Left lung (tissue), 10 donors: ENCODE results near the gene TMEM203. TPM values are rescaled to one million over a fixed set of nuclear protein-coding genes. Genes with fewer than 3 reads are reported as not detected.

Experiments used
- ATAC-seq: fragments of 200-7000 bp; cut with Tn5 transposase; one replicate; pipeline ENCODE4 v1.9.1; 2020; ENCODE audit warnings: moderate library complexity
- DNase-seq, 4 donors: peaks; one replicate each; pipeline ENCODE4 v3.0.0-alpha.2; 2013 to 2020
- H3K27ac ChIP-seq, 2 donors: fragments of 200-600 bp; sonication (generic) in 1 of 2; one replicate each; pipeline versions ENCODE4 v1.5.0 to v1.8.0; 2020 to 2021
- H3K27me3 ChIP-seq, 2 donors: fragments of 200-600 bp; sonication (generic) in 1 of 2; one replicate each; pipeline versions ENCODE4 v1.5.0 to v1.8.0; 2020 to 2021
- H3K36me3 ChIP-seq, 2 donors: fragments of 200-600 bp; sonication (generic) in 1 of 2; one replicate each; pipeline versions ENCODE4 v1.5.0 to v1.8.0; 2020 to 2021
- H3K4me1 ChIP-seq, 2 donors: fragments of 200-600 bp; one replicate each; pipeline ENCODE4 v1.8.0; 2021
- H3K4me3 ChIP-seq, 2 donors: fragments of 200-600 bp; sonication (generic) in 1 of 2; one replicate each; pipeline versions ENCODE4 v1.5.0 to v1.8.0; 2020 to 2021; ENCODE audit warnings: mild to moderate bottlenecking in 1 of 2
- H3K9me3 ChIP-seq, 2 donors: fragments of 200-600 bp; sonication (generic) in 1 of 2; one replicate each; pipeline versions ENCODE4 v1.5.0 to v1.8.0; 2020 to 2021
- intact Hi-C, 2 donors: fragments of 100-400 bp; cut with DNase I; formaldehyde crosslinking; loops; one replicate each; pipeline versions ENCODE4 v1.11.2 to v1.14.2; 2022
- polyA plus RNA-seq, 6 donors: library from polyadenylated mRNA; unstranded; fragments of 120-200 nt; gene quantifications; one replicate each; pipeline ENCODE4 v1.2.1, GENCODE V29; 2013; ENCODE audit not compliant: insufficient read length in 6 of 6
- total RNA-seq, 2 donors: library from RNA; stranded (reverse); fragmentation: NEBNext Ultra II Directional; extraction: Animal tissue kit (Norgen Biotek cat#: 25700); gene quantifications; one replicate each; pipeline ENCODE4 v1.2.1, GENCODE V29; 2021
- TF ChIP-seq, protein P1 (sequence below), 2 donors: fragments of 200-600 bp; sonication (generic) in 1 of 2; IDR thresholded peaks; one replicate each; pipeline versions ENCODE4 v1.5.0 to v1.8.0; 2021; ENCODE audit warnings: antibody characterized with exemption in 2 of 2
- donor health status: DM: no; HTN: yes; CAD: no.
- donor health status: DM: no; HTN: no; CAD: no.

TMEM203 gene
- total and polyA plus RNA-seq, 8 donors: 30.4 to 37.8 (median 31.8) TPM

DNA sequence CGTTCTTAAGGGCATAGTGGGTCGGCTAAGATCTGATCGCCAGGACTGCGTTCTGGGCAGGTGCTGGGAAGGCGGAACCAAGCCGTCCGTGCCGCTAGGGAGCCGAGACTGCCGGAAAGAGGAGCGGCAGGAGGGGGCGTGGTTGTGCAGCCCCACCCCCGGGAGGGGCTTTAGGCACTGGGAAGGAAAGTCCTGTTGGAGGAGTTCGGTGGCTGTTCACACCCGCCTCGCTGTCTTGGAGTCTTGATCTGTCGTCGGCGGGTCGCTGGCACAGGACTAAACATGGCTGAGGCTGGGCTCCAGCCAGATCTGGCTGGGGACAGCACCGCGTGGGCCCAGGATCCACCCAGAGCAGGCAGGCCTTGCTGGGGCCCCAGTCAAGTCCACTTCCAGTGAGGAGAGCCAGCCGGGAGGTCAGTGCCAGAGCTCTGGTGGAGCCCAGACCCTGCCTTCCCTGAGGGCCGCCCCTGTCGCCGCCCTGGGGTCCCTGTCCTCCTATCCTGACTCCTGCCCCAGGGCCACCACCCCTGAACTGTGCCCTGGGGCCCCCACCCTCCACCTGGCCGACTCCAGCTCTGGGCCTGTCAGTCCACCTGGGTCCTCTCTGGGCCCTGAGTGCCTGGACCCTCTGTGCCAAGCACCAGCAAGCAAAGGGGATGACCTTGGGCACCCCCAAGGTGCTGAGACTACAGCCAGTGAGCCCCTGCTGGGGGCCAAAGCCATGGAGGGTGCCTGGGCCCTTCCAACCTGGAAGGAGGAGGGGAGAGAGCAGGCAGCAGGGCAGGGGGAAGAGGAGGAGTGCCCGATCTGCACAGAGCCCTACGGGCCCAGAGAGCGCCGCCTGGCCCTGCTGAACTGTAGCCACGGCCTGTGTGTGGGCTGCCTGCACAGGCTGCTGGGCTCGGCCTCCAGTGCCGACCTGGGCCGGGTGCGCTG lies 12.1 kb upstream of the TMEM203 start:
- intact Hi-C loops: no loop called here
- peak; percentile 85 for ATAC-seq
- H3K4me3 ChIP-seq: peak overlapping the region in 1 of 2 donors; percentile 24

DNA sequence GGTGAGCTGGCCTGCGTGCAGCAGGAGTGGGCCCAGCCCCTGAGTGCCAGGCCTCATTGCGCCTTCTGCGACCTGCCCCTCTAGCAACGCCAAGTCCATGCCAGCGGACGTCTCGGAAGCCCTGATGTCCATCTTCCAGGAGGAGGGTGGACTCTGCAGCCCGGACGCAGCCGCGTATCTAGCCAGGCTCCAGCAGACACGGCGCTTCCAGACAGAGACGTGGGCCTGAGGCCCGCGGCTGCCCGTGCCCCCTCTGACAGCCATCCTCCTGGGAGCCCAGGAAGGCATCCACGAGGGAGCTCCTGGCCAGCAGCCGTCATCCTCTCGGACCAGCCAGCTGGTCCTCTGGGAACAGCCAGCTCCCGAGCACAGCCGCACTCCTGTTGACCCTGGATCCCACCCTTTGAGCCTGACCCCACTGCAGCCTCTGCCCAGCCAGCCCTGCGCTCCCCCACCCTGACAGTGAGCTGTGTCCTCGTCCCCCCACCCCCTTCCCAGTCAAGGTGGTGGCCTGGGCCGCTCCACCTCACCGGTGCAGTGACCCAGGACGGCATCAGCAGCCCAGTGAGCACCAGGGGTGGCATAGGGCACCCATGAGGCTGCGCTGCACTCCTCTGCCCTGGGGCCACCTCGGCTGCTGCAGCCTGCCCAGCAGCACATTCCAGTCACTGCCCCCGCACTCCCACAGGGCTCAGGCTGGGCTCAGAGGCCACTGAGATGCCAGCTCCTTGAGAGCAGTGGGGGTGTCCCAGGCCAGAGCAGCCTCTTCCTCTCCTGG lies 10.9 kb upstream of the TMEM203 start:
- Histone ChIP-seq H3K27ac (no peak overlapping the region), H3K4me3 (no peak overlapping the region), H3K9me3 (no peaks in the 10 kb centered on the region), H3K27me3 (peaks cover 0 to 7% of the 10 kb centered on the region in 2 donors), H3K36me3 (peaks cover 0 to 35% of the 10 kb centered on the region in 2 donors), H3K4me1 (peaks cover 7 to 25% of the 10 kb centered on the region in 2 donors)
- ATAC-seq (no peak), DNase-seq (no peak)
- intact Hi-C loops: no loop called here
- TF ChIP-seq, protein P1, sequence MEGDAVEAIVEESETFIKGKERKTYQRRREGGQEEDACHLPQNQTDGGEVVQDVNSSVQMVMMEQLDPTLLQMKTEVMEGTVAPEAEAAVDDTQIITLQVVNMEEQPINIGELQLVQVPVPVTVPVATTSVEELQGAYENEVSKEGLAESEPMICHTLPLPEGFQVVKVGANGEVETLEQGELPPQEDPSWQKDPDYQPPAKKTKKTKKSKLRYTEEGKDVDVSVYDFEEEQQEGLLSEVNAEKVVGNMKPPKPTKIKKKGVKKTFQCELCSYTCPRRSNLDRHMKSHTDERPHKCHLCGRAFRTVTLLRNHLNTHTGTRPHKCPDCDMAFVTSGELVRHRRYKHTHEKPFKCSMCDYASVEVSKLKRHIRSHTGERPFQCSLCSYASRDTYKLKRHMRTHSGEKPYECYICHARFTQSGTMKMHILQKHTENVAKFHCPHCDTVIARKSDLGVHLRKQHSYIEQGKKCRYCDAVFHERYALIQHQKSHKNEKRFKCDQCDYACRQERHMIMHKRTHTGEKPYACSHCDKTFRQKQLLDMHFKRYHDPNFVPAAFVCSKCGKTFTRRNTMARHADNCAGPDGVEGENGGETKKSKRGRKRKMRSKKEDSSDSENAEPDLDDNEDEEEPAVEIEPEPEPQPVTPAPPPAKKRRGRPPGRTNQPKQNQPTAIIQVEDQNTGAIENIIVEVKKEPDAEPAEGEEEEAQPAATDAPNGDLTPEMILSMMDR (IDR thresholded peaks at IDR 0.05): no peak

More for the DNA sequence above, 12.1 kb upstream of the TMEM203 start:
- peaks cover 10 to 34% of the 10 kb centered on the region in 2 donors for H3K4me1 ChIP-seq
- DNase-seq: peak in 3 of 4 donors; percentile 54 to 91 (median 74)
- H3K9me3 ChIP-seq: no peaks in the 10 kb centered on the region
- H3K27me3 ChIP-seq: peaks cover 0 to 16% of the 10 kb centered on the region in 2 donors
- TF ChIP-seq, protein P1 (IDR thresholded peaks at IDR 0.05): no peak
- peak overlapping the region in 1 of 2 donors; percentile 44 for H3K27ac ChIP-seq
- peaks cover 0 to 35% of the 10 kb centered on the region in 2 donors for H3K36me3 ChIP-seq

DNA sequence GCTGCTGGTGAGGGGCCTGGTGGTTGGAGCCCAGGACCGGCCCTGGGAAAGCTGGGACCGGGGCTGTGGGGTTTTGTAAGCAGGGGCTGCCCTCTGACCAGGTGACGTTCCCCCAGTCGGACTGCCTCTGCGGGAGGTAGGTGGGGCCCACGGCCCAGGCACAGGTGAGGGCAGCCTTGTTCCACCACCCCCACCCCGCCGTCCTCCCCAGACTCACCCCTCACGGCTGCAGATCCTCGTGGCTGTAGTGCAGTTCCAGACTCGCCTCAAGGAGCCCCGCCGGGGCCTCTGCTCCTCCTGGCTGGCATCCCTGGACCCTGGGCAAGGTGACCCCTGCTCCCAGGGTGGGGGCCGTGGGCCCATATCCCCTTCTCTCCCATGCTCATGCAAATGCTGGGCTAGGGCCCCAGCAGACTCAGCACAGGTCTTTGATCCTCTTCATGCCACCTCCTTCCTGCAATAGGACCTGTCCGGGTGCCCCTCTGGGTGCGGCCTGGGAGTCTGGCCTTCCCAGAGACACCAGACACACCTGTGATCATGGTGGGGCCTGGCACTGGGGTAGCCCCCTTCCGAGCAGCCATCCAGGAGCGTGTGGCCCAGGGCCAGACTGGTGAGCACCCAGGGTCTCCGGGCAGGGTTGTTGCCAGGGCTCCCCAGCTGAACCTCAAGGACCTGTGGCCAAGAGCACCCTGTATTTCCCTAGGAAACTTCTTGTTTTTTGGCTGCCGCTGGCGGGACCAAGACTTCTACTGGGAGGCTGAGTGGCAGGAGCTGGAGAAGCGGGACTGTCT lies 9.9 kb upstream of the TMEM203 start:
- no peaks in the 10 kb centered on the region for H3K27me3 ChIP-seq
- H3K4me3 ChIP-seq: no peak overlapping the region
- TF ChIP-seq, protein P1 (IDR thresholded peaks at IDR 0.05): no peak
- ATAC-seq: no peak
- H3K27ac ChIP-seq: no peak overlapping the region
- peaks cover 7 to 25% of the 10 kb centered on the region in 2 donors for H3K4me1 ChIP-seq
- no peaks in the 10 kb centered on the region for H3K9me3 ChIP-seq
- intact Hi-C loops: no loop called here
- no peak for DNase-seq
- peaks cover 0 to 36% of the 10 kb centered on the region in 2 donors for H3K36me3 ChIP-seq

DNA sequence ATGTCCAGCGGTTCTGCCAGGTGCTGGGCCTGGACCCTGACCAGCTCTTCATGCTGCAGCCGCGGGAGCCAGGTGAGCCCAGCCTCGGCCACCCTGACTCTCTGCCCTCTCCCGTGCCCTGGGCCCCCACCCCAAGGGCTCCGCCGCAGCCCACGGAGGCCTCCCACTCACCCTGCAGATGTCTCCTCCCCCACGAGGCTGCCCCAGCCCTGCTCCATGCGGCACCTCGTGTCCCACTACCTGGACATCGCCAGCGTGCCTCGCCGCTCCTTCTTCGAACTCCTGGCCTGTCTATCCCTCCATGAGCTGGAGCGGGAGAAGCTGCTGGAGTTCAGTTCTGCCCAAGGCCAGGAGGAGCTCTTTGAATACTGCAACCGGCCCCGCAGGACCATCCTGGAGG lies 9.2 kb upstream of the TMEM203 start:
- intact Hi-C loops: no loop called here
- DNase-seq: no peak
- no peak overlapping the region for H3K4me3 ChIP-seq
- H3K9me3 ChIP-seq: no peaks in the 10 kb centered on the region
- peaks cover 0 to 44% of the 10 kb centered on the region in 2 donors for H3K36me3 ChIP-seq
- peaks cover 7 to 25% of the 10 kb centered on the region in 2 donors for H3K4me1 ChIP-seq
- H3K27ac ChIP-seq: no peak overlapping the region
- TF ChIP-seq, protein P1 (IDR thresholded peaks at IDR 0.05): no peak
- H3K27me3 ChIP-seq: no peaks in the 10 kb centered on the region
- no peak for ATAC-seq
